Left renal cortex interstitium (tissue), 4 donors: ENCODE data around the gene SIAH1. TPM values are rescaled to one million over a fixed set of nuclear protein-coding genes. Genes with fewer than 3 reads are reported as not detected.
A peak's percentile ranks its signal among the peaks of the same experiment; 100 is the strongest.
"Not testable (repeated sequence)": the region's sequence is repeated elsewhere in the genome, so short reads cannot be mapped to it uniquely, and the experiment has no call there.

Experiments used
- DNase-seq, 4 donors: peaks; one replicate each; pipeline ENCODE4 v3.0.0-alpha.2; 2013; ENCODE audit warnings: low read depth in 4 of 4, low spot score in 2 of 4, missing footprints in 1 of 4
- polyA plus RNA-seq, 4 donors: library from polyadenylated mRNA; unstranded; fragments of 120-200 nt; gene quantifications; one replicate each; pipeline ENCODE4 v1.2.1, GENCODE V29; 2013; ENCODE audit not compliant: insufficient read length in 4 of 4

The SIAH1 gene, protein sequence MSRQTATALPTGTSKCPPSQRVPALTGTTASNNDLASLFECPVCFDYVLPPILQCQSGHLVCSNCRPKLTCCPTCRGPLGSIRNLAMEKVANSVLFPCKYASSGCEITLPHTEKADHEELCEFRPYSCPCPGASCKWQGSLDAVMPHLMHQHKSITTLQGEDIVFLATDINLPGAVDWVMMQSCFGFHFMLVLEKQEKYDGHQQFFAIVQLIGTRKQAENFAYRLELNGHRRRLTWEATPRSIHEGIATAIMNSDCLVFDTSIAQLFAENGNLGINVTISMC
- 10 to 100 TPM; 44.5 to 54.2 (median 48.3) TPM for polyA plus RNA-seq

DNA sequence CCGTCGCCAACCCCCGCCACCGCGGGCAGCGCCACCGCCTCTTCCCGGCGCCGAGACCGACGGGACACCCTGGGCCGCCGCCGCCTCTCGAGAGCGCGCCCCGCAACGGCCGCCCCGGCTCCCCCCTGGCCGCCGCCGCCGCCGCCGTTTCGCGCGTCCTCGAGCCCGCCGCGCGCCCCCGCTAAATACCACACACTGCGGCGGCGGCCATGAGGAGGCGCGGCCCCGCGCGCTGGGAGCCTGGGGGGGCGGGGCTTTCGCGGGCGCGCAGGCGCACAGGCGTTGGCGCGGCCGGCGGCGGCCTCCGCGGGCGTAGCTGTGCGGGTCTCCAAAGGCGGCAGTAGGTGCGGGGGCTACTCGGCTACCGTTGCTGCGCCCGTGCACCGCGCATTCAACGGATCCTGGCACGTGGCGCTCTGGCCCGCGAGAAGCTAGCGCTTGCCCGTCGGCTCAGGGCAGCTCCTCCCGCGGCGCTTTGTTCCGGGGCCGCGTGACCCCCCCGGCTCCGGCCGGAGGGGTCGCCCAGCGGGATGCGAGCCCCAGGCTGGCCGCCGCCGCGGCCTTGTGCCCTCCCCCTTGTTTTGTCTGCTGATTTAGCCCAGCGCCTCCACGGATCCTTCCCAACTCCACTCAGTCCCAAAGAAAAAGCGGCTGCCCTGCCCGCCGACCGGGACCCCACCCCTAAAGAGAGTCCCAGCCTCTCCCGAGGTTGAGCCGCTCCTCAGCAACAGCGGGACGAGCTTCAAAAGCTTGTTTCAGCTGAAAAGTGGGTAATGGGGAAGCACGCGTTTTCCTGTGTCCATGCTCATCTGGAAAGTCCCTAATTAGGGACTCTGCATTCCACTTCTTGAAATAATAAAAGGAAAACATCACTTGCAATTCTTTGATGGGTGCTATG lies at the start of gene SIAH1:
Gene SIAH1, minus strand, starts transcription at position 161 of the 898 bp plus-strand sequence. CDS start 22,985 bp downstream, outside the sequence.
- peak; percentile 48 to 74 (median 72) for DNase-seq

DNA sequence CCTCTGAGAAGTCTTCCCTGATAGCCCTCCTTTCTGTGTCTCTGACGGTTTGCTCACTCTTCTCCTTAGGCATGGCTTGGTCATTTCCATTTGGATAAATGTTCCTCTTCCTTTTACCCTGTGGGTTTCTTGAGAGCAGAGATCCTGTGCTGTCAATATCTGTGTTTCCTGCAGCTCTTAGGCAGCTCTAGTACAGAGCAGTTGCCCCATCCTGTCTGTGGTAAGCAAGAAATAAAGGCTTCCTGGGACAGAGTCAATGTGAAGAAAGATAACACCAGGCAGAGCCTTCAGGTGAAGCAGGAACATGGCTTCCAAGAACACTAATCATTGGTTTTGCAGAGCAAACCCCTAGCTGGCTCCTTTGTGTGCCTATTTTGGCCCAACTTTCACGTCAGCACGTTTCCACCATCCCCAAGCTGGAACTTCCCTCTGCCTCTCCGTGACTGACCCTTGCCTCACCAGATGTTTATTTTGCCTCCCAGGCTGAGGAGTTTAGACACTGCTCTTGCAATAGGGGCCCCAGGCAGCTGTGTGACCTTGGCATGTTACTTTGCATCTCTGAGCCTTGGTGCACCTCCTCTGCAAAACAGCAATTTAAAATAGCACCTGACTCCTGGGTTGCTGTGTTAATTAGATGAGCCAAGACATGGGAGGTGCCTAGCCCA lies 49.6 kb upstream of the SIAH1 start:
- no peak for DNase-seq

DNA sequence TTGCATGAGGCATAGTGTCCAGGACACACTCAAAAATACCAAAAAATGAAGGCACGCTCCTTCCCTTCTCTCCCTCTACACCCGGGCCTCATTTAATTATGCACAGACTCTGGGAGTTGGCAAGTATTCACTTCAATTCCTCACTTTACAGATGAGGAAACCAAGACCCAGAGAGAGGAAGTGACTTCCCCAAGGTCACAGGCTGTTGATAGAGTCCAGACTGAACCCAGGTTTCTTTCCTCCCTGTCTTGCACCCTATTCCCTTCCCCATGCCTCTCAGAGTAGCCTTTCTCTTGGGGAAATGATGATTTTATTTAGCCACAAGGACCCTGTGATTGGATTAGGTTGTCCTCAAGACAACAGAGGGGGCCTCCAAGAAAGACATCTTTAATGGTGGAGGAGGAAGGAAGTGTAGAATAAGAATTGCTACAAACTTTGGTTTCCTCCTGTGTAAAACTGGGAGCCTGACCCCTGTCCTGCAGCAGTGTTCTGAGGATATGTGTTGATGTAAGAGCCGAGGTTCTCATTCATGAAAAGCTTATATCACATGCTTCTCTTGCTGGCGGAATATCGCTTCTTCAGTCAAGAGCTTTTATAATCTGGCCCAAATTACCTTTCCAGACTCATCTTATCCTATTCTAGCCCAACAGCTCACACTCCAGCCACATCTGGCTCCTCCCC lies 48.8 kb upstream of the SIAH1 start:
- DNase-seq, result no peak

DNA sequence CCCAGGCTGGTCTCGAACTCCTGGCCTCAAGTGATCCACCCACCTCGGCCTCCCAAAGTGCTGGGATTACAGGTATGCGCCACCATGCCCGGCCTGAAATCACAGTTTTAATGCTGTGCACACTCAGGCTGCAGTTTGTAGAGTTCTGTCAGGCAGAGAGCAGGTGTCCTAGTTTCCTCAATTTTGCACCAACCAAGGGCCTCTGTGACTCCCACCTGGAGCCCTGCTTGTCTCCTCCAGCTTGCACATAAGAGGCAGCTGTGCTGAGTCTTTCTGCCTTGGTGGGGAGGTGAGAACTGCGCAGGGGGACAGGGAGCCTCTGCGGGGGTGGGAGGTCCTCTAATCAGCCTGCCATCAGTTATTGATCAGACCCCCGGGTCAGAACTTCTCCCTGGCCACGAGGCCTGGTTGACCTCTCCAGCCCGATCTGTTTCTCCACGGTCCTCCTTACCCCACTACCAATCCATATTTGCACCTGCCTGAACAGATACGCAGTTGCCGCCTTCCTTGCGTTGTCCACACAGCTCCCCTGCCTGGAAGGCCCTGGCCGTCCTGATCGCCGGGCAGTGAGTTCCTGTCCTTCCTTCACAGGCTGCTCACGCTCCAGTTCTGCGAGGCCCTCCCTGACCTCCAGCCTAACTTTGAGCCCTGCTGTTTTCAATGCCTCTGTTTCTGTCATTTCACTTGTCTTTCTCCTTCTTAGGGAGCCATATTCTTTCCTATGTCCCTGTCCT lies 48.1 kb upstream of the SIAH1 start:
- no peak for DNase-seq

DNA sequence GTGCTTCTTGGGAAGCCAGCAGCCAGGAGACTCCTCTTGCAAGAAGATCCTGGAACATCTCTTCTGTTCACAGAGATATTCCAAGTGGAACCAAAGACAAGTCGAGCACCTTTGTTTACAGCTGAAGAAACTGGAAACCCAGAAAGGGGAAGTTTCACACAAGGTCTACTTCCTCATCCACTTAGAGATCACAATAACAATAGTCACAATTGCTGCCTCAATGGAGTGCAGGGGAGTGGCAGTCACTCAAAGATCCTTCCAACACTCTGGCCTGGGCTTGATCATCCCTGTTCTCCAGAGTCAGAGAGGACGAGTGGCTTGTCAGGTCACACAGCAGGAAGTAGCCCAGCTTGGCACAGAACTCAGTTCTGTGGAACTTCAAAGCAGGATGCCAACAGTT lies 46.9 kb upstream of the SIAH1 start:
- no peak for DNase-seq

DNA sequence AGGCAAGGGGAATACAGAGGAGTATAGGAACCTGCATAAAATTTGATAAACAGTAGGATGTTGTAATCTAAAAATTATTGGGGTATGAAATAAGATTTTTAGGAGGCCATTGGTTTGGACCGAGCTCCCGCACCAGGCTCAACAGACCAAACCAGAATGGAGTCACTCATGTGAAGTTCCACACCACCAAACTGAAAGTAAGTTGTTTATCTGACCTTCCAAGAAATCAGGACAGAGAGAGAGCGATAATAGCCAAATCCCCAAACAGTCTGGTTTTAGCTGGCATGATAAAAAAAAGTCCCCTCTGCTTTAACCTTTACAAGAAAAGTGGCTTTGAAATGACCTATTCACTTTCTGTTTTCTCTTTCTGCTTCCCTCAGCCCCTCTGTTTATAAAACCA lies 45.7 kb upstream of the SIAH1 start:
- no peak for DNase-seq

DNA sequence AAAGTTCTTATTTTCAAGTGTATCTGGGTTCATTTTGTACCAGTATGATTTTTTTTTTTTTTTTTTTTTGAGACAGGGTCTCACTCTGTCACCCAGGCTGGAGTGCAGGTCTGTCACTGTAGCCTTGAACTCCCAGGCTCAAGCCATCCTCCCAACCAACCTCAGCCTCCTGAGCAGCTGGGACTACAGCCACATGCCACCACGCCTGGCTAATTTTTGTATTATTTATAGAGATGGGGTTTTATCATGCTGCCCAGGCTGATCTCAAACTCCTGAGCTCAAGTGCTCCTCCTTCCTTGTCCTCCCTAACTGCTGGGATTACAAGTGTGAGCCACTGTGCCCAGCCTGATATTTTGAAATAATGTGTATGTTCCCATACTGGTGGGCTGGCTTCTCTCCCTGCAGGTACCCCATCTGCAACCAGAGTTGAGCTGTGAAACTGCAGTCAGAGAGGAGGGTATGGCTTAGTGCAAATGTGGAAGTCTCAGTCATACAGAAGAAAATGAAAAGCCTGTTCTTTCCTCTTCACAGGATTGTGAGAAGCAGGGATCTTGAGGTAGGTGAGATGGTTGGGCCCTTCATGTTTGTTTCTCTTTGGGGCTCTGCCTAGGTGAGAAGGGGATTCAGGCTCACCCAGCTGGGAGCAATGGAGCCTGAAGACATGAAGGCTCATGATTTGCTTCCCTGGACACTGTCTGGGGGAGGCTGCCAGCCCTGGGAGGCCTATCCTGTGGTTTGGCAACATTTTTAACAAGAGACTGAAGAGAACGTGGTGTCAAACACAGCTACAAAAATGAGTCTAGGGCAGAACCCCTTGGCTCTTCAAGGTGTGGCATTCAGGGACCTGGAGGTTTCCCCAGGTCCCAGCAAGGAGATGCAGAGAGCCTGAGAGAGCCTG lies 41.3 kb upstream of the SIAH1 start:
- no peak for DNase-seq

DNA sequence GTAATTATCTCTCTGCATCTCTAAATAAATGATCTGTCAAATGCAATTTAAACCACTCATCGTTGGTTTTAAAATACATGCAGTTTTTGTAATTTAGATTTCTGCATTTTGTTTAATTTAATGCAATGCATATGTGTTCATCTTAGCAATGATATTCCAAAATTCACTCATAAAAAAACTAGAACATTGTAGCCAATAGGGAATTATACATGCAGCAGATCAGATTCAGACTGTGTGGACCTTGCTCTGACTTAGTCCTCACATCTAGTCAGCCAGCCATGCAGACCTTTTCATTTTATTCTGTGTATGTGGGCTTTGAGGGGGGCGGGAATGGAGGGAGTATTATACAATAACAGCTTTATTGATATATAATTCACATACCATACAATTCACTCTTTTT lies 37.3 kb upstream of the SIAH1 start:
- no peak for DNase-seq

DNA sequence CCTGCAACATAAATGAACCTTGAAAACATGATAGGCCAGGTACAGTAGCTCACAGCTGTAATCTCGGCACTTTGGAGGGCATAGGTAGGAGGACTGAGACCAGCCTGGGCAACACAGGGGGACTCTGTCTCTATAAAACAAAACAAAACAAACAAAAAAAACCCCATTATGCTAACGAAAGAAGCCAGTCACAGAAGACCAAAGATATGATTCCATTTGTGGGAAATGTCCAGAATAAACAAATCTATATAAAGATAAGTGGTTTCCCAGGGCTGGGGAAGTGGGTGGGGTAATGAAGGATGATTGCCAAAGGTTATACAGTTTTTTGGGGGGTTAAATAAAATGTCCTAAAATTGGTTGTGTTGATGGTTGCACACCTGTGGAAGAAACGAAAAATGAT lies 36.5 kb upstream of the SIAH1 start:
- DNase-seq, result no peak

DNA sequence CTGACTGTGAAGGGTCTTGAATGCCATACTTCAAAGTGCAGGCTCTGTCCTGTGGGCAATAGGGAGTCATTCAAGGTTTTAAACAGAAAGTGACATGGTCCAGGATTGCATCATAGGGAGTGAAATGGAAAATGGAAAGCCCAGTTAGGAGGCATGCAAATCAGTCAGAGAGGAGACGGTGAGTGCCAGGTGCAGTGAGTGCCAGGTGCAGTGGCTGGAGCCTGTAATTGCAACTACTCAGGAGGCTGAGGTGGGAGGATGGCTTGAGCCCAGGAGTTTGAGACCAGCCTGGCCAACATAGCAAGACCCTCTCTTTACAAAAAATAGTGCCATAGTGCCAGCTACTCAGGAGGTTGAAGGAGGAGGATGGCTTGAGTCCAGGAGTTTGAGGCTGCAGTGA lies 35.2 kb upstream of the SIAH1 start:
- no peak for DNase-seq

DNA sequence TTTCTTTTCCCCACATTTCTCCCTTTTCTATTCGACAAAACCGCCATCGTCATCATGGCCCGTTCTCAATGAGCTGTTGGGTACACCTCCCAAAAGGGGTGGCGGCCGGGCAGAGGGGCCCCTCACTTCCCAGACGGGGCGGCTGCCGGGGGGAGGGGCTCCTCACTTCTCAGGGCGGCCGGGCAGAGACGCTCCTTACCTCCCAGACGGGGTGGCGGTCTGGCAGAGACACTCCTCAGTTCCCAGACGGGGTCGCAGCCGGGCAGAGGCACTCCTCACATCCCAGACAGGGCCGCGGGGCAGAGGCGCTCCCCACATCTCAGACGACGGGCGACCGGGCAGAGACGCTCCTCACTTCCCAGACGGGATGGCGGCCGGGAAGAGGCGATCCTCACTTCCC lies 31.4 kb upstream of the SIAH1 start:
- DNase-seq, result not testable (repeated sequence)

DNA sequence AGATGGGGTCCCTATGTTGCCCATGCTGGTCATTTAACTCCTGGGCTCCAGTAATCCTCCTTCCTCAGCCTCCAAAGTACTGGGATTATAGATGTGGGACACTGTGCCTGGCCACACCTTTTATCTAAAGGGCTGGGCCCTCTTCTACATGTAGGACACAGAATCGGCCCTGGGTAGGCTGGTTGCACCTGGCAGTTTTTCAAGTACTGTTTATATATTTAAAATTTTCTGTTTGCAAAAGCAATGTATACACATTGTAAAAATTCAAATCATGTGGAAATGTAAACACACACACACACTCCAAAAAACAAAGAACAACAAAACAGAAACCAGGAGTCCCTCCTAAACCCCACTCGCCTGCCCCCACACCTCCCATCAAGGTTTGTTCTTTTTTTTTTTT lies 28.1 kb upstream of the SIAH1 start:
- DNase-seq, result no peak

DNA sequence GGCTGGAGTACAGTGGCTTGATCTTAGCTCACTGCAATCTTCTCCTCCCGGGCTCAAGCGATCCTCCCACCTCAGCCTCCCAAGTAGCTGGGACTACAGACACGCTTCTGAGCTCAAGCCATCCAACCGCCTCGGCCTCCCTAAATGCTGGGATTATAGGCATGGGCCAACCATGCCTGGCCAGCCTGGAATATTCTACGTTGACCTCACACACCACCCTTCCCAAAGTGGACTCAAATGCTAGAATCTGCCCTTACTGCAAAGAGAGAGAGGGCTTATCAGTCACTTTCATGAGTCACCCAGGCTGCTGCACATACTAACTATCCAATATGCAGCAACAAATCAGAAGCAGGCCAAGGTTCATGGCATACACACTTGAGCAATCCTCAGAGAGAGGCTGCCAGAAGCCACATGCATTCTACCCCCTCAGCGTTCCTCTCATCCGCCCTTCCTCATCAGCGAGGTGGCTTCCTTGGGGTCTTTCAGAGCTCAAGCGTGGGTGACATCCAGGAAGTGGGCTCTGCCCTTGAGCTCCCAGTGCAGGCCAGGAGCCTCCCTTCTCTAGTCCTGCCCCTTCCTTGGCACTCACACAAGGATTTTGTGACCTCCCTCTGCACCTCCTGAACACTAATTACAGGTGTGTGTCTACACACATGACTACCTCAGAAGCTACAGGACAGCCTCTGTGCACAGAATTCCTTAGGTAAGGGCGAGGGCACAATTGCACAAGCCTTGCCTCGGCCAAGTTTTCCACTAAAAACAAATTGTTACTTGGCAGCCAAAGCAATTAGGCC lies 24.8 kb upstream of the SIAH1 start:
- no peak for DNase-seq

DNA sequence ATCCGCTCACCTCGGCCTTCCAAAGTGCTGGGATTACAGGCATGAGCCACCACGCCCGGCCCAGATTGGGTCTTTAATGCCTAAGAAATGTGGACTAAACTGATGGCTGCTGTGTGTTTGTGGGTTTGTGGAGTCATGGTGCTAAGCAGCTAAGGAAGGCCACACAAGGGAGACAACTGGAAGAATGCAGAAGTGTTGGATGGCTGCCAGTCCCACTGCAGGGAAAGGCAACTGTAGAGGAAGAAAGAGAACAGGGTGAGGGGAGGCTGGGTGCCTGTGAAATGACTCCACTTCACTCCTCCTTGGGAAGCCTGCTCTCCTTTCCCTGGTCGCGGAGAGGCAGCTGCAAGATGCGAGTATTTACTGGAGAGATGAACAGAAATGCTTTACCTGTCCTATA lies 23.5 kb upstream of the SIAH1 start:
- no peak for DNase-seq

DNA sequence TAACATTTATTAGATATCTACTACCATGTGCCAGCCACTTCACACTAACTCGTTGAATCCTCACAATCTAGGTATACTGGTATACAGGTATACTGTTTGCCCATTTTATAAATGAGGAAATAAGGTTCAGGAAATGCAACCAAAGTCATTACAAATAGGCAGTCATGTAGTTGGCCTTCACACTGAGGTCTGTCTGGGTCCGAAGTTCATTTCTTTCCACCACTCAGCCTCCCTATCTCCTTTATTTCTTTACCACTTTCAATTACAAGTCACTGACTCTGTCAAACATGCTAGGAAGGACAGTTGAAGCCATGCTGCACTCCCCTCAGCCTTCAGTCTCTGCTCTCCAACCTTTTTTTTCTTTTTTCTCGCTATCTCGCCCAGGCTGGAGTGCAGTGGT lies 20.7 kb upstream of the SIAH1 start:
- no peak for DNase-seq

DNA sequence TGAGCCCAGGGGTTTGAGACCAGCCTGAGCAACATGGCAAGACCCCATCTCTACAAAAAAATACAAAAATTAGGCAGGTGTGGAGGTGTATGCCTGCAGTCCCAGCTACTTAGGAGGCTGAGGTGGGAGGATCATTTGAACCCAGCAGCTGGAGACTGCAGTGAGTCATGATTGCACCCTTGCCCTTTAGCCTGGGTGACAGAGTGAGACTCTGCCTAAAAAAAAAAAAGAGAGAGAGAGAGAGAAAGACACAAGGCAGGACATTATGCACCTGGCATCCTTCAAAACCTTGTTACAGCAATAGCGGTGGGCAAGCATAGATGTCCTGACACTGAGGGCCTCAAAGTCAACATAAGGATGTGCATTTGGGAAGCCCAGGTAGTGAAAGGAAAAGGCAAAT lies 19.9 kb upstream of the SIAH1 start:
- no peak for DNase-seq

DNA sequence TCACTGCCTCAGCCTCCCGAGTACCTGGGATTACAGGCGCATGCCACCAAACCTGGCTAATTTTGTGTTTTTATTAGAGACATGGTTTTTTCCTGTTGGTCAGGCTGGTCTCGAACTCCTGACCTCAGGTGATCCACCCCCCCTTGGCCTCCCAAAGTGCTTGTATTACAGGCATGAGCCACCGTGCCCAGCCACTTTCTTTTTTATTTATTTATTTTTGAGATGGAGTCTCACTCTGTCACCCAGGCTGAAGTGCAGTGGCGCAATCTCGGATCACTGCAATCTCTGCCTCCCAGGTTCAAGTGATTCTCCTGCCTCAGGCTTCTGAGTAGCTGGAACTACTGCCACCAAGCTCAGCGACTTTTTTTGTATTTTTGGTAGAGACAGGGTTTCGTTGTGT lies 17.3 kb upstream of the SIAH1 start:
- DNase-seq, result not testable (repeated sequence)

DNA sequence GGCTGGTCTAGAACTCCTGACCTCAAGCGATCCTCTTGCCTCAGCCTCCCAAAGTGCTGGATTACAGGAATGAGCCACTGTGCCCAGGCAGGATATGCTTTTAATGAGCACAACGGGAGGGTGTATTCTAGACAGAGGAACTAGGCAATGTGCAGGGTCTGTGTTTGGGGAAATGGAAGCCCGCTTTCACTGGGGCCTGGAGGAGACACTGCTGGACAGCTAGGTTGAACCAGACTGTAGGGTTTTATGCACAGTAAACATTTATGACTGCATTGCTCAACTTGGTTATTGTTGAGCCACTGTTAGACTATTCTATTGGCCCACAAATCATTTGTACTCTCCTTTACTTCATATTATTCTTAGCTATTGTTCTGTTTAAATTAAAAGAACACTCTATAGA lies 10.2 kb upstream of the SIAH1 start:
- DNase-seq, result no peak
